HG03025 (cell line): Measurements from ENCODE around the gene MACROH2A2.
"Not testable (repeated sequence)": the region's sequence is repeated elsewhere in the genome, so short reads cannot be mapped to it uniquely, and the experiment has no call there.

ENCODE experiments used
- ATAC-seq: cut with Tn5 transposase; IDR thresholded peaks from one replicate; pipeline ENCODE4 v1.9.1; 2021; ENCODE audit warnings: mild to moderate bottlenecking, moderate library complexity; ENCODE audit not compliant: unreplicated experiment, low FRiP score

MACROH2A2 gene

GRCh38 chr10:70097459-70097858 lies 44.8 kb downstream of the MACROH2A2 start:
- ATAC-seq = no peak

GRCh38 chr10:70098271-70098670 lies 45.6 kb downstream of the MACROH2A2 start:
- no peak for ATAC-seq

- not testable (repeated sequence) for ATAC-seq
Measured at GRCh38 chr10:70101068-70101562, 48.5 kb downstream of the MACROH2A2 start.

- no peak for ATAC-seq
Measured at GRCh38 chr10:70101668-70102067, 49.0 kb downstream of the MACROH2A2 start.

- ATAC-seq = no peak
Measured at GRCh38 chr10:70106958-70107791, 54.5 kb downstream of the MACROH2A2 start.

- no peak for ATAC-seq
Measured at GRCh38 chr10:70109064-70109729, 56.6 kb downstream of the MACROH2A2 start.

GRCh38 chr10:70111496-70111895 lies 58.9 kb downstream of the MACROH2A2 start:
- no peak for ATAC-seq

- no peak for ATAC-seq
Measured at GRCh38 chr10:70112071-70112470, 59.4 kb downstream of the MACROH2A2 start.

- no peak for ATAC-seq
Measured at GRCh38 chr10:70114902-70115301, 62.3 kb downstream of the MACROH2A2 start.

GRCh38 chr10:70115948-70116682 lies 63.5 kb downstream of the MACROH2A2 start:
- no peak for ATAC-seq

GRCh38 chr10:70117646-70118045 lies 65.0 kb downstream of the MACROH2A2 start:
- no peak for ATAC-seq

- ATAC-seq = no peak
Measured at GRCh38 chr10:70118196-70118595, 65.5 kb downstream of the MACROH2A2 start.

GRCh38 chr10:70119197-70119596 lies 66.6 kb downstream of the MACROH2A2 start:
- no peak for ATAC-seq

- ATAC-seq = no peak
Measured at GRCh38 chr10:70119623-70120022, 67.0 kb downstream of the MACROH2A2 start.

GRCh38 chr10:70120417-70120816 lies 67.8 kb downstream of the MACROH2A2 start:
- ATAC-seq = no peak

- no peak for ATAC-seq
Measured at GRCh38 chr10:70121281-70121949, 68.8 kb downstream of the MACROH2A2 start.

GRCh38 chr10:70122742-70123141 lies 70.1 kb downstream of the MACROH2A2 start:
- ATAC-seq = no peak

GRCh38 chr10:70123166-70123565 lies 70.5 kb downstream of the MACROH2A2 start:
- not testable (repeated sequence) for ATAC-seq

GRCh38 chr10:70123817-70124216 lies 71.2 kb downstream of the MACROH2A2 start:
- no peak for ATAC-seq

- no peak for ATAC-seq
Measured at GRCh38 chr10:70124415-70124814, 71.8 kb downstream of the MACROH2A2 start.
